ENCODE measurements around the gene TMOD3. TPM values are rescaled to one million over a fixed set of nuclear protein-coding genes. Genes with fewer than 3 reads are reported as not detected.

Gene TMOD3
- total and polyA plus RNA-seq, 2 of the 8 experiments (the other 6 are each of a cell fraction or from before 2014, with no cell fraction given), result 3.9 to 29.0 TPM

GRCh38 chr15:51841406-51842040 is 12.1 kb downstream of the TMOD3 start (continued):
- TF ChIP-seq RBBP5 (IDR thresholded peaks at IDR 0.05; ENCODE audit: borderline replicate concordance, low read depth, low read length) (no peak), SP2 (IDR thresholded peaks at IDR 0.05; ENCODE audit: low read length) (no peak), YY1 (IDR thresholded peaks at IDR 0.05; ENCODE audit: low read depth, low read length) (no peak), MAFK (IDR thresholded peaks at IDR 0.05; ENCODE audit: low read depth, low read length) (no peak), CTCF (IDR thresholded peaks at IDR 0.05; ENCODE audit: control extremely low read depth in 1 of 3, insufficient read depth in 1 of 3, low read depth in 1 of 3, low read length in 3 of 3) (no peak), CBX5 (IDR thresholded peaks at IDR 0.05; ENCODE audit: low read depth, low read length) (no peak), POLR2A (IDR thresholded peaks at IDR 0.05; ENCODE audit: control extremely low read depth in 1 of 2, low read depth in 2 of 2, low read length in 2 of 2) (no peak), TEAD4 (IDR thresholded peaks at IDR 0.05; ENCODE audit: low read depth, low read length) (no peak)
